Endothelial cell of umbilical vein (primary cell): ENCODE measurements around the gene PHACTR1.

Experiments used
- CTCF ChIP-seq, 2 donors: IDR thresholded peaks; 1 replicate in 1 of 2; 2 replicates in 1 of 2; pipeline ENCODE4 v1.5.1; 2011; ENCODE audit warnings: low read length in 2 of 2, mild to moderate bottlenecking in 2 of 2, moderate library complexity in 2 of 2, control low read depth in 1 of 2, inconsistent platforms in 1 of 2, low read depth in 1 of 2; ENCODE audit not compliant: insufficient read depth in 1 of 2; ENCODE audit errors: extremely low read depth in 1 of 2
- EZH2 ChIP-seq: IDR thresholded peaks from 2 replicates; pipeline ENCODE4 v1.6.1; 2012; ENCODE audit warnings: borderline replicate concordance, low read depth, mild to moderate bottlenecking, moderate library complexity, low read length, inconsistent platforms; ENCODE audit not compliant: severe bottlenecking
- MAX ChIP-seq: IDR thresholded peaks from 2 replicates; pipeline ENCODE4 v1.6.1; 2011; ENCODE audit not compliant: insufficient read depth, insufficient read length
- MYC ChIP-seq: IDR thresholded peaks from one replicate; pipeline ENCODE4 v1.6.1; 2011; ENCODE audit warnings: mild to moderate bottlenecking, low read depth, low read length
- POLR2AphosphoS5 ChIP-seq: IDR thresholded peaks from 2 replicates; pipeline ENCODE4 v1.6.1; 2012; ENCODE audit warnings: low read depth, mild to moderate bottlenecking, control low read depth, low read length, moderate library complexity; ENCODE audit not compliant: insufficient read depth

- no peak for TF ChIP-seq CTCF (IDR thresholded peaks at IDR 0.05; ENCODE audit: extremely low read depth in 1 of 2, insufficient read depth in 1 of 2, low read depth in 1 of 2, low read length in 2 of 2)
- no peak for TF ChIP-seq POLR2AphosphoS5
- no peak for TF ChIP-seq MYC
- TF ChIP-seq MAX, result no peak
- no peak for TF ChIP-seq EZH2
Observed at GRCh38 chr6:12947967-12948366, 231.4 kb downstream of the PHACTR1 start.
